DOHH2 (cell line): ENCODE measurements around the gene FDXR.
"Not testable (repeated sequence)": the region's sequence is repeated elsewhere in the genome, so short reads cannot be mapped to it uniquely, and the experiment has no call there.

Source experiments
- EZH2phosphoT487 ChIP-seq: fragments of 200-600 bp; sonication (generic); IDR thresholded peaks from 2 replicates; pipeline ENCODE4 v1.6.1; 2017; ENCODE audit warnings: borderline replicate concordance, mild to moderate bottlenecking, antibody characterized with exemption, low read length, moderate library complexity, mixed read lengths
- TF ChIP-seq, protein P1 (sequence below): fragments of 200-600 bp; sonication (generic); IDR thresholded peaks from one replicate; pipeline ENCODE4 v1.5.1; 2014; ENCODE audit warnings: antibody characterized with exemption, mild to moderate bottlenecking, low read depth, low read length; ENCODE audit not compliant: poor library complexity, severe bottlenecking

DNA sequence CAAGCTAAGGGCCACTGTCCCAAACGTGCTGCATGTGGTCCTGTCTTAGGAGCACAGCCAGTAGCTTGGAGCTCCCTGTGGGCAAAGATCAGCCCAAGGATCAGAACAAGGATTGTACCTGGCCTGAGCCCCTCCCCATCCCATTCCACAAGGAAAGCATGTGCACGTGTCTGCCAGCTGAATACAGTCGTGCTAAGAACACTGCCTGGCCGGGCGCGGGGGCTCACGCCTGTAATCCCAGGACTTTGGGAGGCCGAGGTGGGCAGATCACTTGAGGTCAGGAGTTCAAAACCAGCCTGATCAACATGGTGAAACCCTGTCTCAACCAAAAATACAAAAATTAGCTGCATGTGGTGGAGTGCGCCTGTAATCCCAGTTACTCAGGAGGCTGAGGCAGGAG is 2.8 kb downstream of the FDXR start:
- TF ChIP-seq, protein P1, sequence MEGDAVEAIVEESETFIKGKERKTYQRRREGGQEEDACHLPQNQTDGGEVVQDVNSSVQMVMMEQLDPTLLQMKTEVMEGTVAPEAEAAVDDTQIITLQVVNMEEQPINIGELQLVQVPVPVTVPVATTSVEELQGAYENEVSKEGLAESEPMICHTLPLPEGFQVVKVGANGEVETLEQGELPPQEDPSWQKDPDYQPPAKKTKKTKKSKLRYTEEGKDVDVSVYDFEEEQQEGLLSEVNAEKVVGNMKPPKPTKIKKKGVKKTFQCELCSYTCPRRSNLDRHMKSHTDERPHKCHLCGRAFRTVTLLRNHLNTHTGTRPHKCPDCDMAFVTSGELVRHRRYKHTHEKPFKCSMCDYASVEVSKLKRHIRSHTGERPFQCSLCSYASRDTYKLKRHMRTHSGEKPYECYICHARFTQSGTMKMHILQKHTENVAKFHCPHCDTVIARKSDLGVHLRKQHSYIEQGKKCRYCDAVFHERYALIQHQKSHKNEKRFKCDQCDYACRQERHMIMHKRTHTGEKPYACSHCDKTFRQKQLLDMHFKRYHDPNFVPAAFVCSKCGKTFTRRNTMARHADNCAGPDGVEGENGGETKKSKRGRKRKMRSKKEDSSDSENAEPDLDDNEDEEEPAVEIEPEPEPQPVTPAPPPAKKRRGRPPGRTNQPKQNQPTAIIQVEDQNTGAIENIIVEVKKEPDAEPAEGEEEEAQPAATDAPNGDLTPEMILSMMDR: not testable (repeated sequence)
- not testable (repeated sequence) for TF ChIP-seq EZH2phosphoT487
